HFFc6 (cell line): ENCODE measurements around the gene GMCL2. TPM values are rescaled to one million over a fixed set of nuclear protein-coding genes. Genes with fewer than 3 reads are reported as not detected.

Source experiments
- DNase-seq: peaks from one replicate; pipeline ENCODE4 v3.0.0-alpha.2; 2018
- H3K27ac Mint-ChIP-seq: 2 replicates; pipeline ENCODE4 v1.8.0; 2020; ENCODE audit warnings: mild to moderate bottlenecking, mixed read lengths
- H3K27me3 Mint-ChIP-seq: 2 replicates; pipeline ENCODE4 v1.8.0; 2021; ENCODE audit warnings: mild to moderate bottlenecking, moderate library complexity, mixed read lengths; ENCODE audit not compliant: insufficient read depth
- H3K36me3 Mint-ChIP-seq: 2 replicates; pipeline ENCODE4 v1.8.0; 2021; ENCODE audit warnings: low read depth, mixed read lengths
- H3K4me1 Mint-ChIP-seq: 2 replicates; pipeline ENCODE4 v1.8.0; 2020; ENCODE audit warnings: low read depth, mixed read lengths
- H3K4me3 Mint-ChIP-seq: 2 replicates; pipeline ENCODE4 v1.8.0; 2020; ENCODE audit warnings: mild to moderate bottlenecking, moderate library complexity, mixed read lengths
- H3K9me3 Mint-ChIP-seq: 2 replicates; pipeline ENCODE4 v1.8.0; 2020; ENCODE audit warnings: mild to moderate bottlenecking, mixed read lengths
- CTCF ChIP-seq: fragments of 200-600 bp; sonication (generic); IDR thresholded peaks from 2 replicates; pipeline ENCODE4 v1.5.0; 2021; ENCODE audit warnings: antibody characterized with exemption, mild to moderate bottlenecking
- total RNA-seq, 6 experiments: library from RNA; stranded (reverse); fragmentation: NEBNext Ultra II Directional; extraction: Animal tissue kit (Norgen Biotek cat#: 25700); gene quantifications; 2 replicates in 1 of 6; 3 replicates in 5 of 6; pipeline ENCODE4 v1.2.3, GENCODE V29; 2021

Gene GMCL2
- total RNA-seq, 6 experiments from 2014 or later = not detected

GRCh38 chr5:178162481-178162880 is 24.7 kb downstream of the GMCL2 start:
- TF ChIP-seq CTCF = no peak
- no peaks in the 10 kb centered on the region for H3K4me1 Mint-ChIP-seq

GRCh38 chr5:178160176-178160575 is 27.0 kb downstream of the GMCL2 start:
- Mint-ChIP-seq H3K27me3 (peaks cover 25% of the 10 kb centered on the region), H3K36me3 (no peaks in the 10 kb centered on the region), H3K27ac (no peak overlapping the region), H3K9me3 (no peaks in the 10 kb centered on the region), H3K4me3 (no peak overlapping the region), H3K4me1 (no peaks in the 10 kb centered on the region)
- no peak for DNase-seq
- TF ChIP-seq CTCF = no peak

More at GRCh38 chr5:178162481-178162880, 24.7 kb downstream of the GMCL2 start:
- Mint-ChIP-seq H3K4me3 (no peak overlapping the region), H3K9me3 (no peaks in the 10 kb centered on the region), H3K27ac (no peak overlapping the region), H3K27me3 (peaks cover 34% of the 10 kb centered on the region), H3K36me3 (no peaks in the 10 kb centered on the region)
- no peak for DNase-seq

GRCh38 chr5:178155065-178155464 is 32.1 kb downstream of the GMCL2 start:
- Mint-ChIP-seq H3K27ac (no peak overlapping the region), H3K4me1 (peaks cover 25% of the 10 kb centered on the region), H3K4me3 (no peak overlapping the region), H3K9me3 (no peaks in the 10 kb centered on the region), H3K36me3 (peaks cover 19% of the 10 kb centered on the region; the same call in 1 of the 2 replicates), H3K27me3 (no peaks in the 10 kb centered on the region; the same call in none of the 2 replicates)
- no peak for TF ChIP-seq CTCF
- no peak for DNase-seq

- Mint-ChIP-seq H3K27me3 (no peaks in the 10 kb centered on the region; the same call in 1 of the 2 replicates), H3K9me3 (no peaks in the 10 kb centered on the region), H3K36me3 (peaks cover 27% of the 10 kb centered on the region; the same call in 1 of the 2 replicates), H3K4me1 (peaks cover 30% of the 10 kb centered on the region), H3K4me3 (peak within 1 kb of the TSS; percentile 95), H3K27ac (peak within 1 kb of the TSS; percentile 88)
- no peak for TF ChIP-seq CTCF
- DNase-seq = peak; percentile 98
Observed at GRCh38 chr5:178153530-178154340, 33.4 kb downstream of the GMCL2 start, which contains the start of gene NHP2. TSS of gene NHP2 (minus strand) at chr5:178153885. CDS start at chr5:178153817, 68 bp downstream.

- no peaks in the 10 kb centered on the region; the same call in 1 of the 2 replicates for H3K27me3 Mint-ChIP-seq
- peaks cover 30% of the 10 kb centered on the region for H3K4me1 Mint-ChIP-seq
- H3K9me3 Mint-ChIP-seq = no peaks in the 10 kb centered on the region
- H3K27ac Mint-ChIP-seq = peak overlapping the region; percentile 88
- peaks cover 37% of the 10 kb centered on the region; the same call in 1 of the 2 replicates for H3K36me3 Mint-ChIP-seq
- no peak for TF ChIP-seq CTCF
- DNase-seq = no peak
- peak overlapping the region; percentile 95 for H3K4me3 Mint-ChIP-seq
Observed at GRCh38 chr5:178152491-178153444, 34.4 kb downstream of the GMCL2 start.
